Naive thymus-derived CD8-positive, alpha-beta T cell (primary cell): ENCODE measurements around the gene COL4A4. TPM values are rescaled to one million over a fixed set of nuclear protein-coding genes. Genes with fewer than 3 reads are reported as not detected.

Experiments used
- ATAC-seq, 2 donors: fragments of 150-1000 bp; cut with Tn5 transposase in 1 of 2; sonication (Bioruptor Pico), chemical (Tn5 transposase) in 1 of 2; 1 replicate in 1 of 2; 2 replicates in 1 of 2; pipeline ENCODE4 v1.10.0; 2021; ENCODE audit warnings: mild to moderate bottlenecking in 2 of 2, moderate library complexity in 2 of 2
- POLR2A ChIA-PET: fragments of 350-600 bp; sonication (Branson Sonifier 250); formaldehyde crosslinking; loops from one replicate; lab custom pipeline; 2021; ENCODE audit warnings: antibody characterized with exemption; lab: Charles Lee
- DNase-seq, 10 donors: peaks; one replicate each; pipeline versions ENCODE4 v3.0.0 to v3.0.0-alpha.2; 2020 to 2022
- H3K27ac Mint-ChIP-seq, 10 donors: one replicate each; pipeline ENCODE4 v1.8.0; 2020 to 2022; ENCODE audit warnings: mild to moderate bottlenecking in 10 of 10, mixed read lengths in 10 of 10, moderate library complexity in 4 of 10, inconsistent platforms in 1 of 10
- H3K27me3 Mint-ChIP-seq, 5 donors: one replicate each; pipeline ENCODE4 v1.8.0; 2021 to 2022; ENCODE audit warnings: mixed read lengths in 5 of 5
- H3K36me3 Mint-ChIP-seq, 3 donors: one replicate each; pipeline ENCODE4 v1.8.0; 2020 to 2022; ENCODE audit warnings: mixed read lengths in 3 of 3, mild to moderate bottlenecking in 2 of 3, inconsistent platforms in 1 of 3
- H3K4me1 Mint-ChIP-seq, 4 donors: one replicate each; pipeline ENCODE4 v1.8.0; 2021 to 2022; ENCODE audit warnings: mixed read lengths in 4 of 4
- H3K4me3 Mint-ChIP-seq, 10 donors: one replicate each; pipeline ENCODE4 v1.8.0; 2020 to 2022; ENCODE audit warnings: mild to moderate bottlenecking in 10 of 10, mixed read lengths in 10 of 10, moderate library complexity in 6 of 10, inconsistent platforms in 1 of 10
- H3K9me3 Mint-ChIP-seq, 9 donors: one replicate each; pipeline ENCODE4 v1.8.0; 2020 to 2022; ENCODE audit warnings: mixed read lengths in 9 of 9, mild to moderate bottlenecking in 3 of 9, inconsistent platforms in 1 of 9, moderate library complexity in 1 of 9
- polyA plus RNA-seq, 3 donors: library from polyadenylated mRNA; unstranded; fragments of 300-500 nt; fragmentation: Illumina TruSeq; gene quantifications; one replicate each; pipeline ENCODE4 v1.2.3, GENCODE V29; 2021
- total RNA-seq, 8 experiments: library from RNA in 2 of 8; stranded (reverse) in 2 of 8; gene quantifications; one replicate each; pipeline ENCODE4 v1.2.3 and lab custom pipeline; 2021 to 2026

The COL4A4 gene
- total and polyA plus RNA-seq, 5 experiments from 2014 or later = 0.02 to 0.16 (median 0.05) TPM

DNA sequence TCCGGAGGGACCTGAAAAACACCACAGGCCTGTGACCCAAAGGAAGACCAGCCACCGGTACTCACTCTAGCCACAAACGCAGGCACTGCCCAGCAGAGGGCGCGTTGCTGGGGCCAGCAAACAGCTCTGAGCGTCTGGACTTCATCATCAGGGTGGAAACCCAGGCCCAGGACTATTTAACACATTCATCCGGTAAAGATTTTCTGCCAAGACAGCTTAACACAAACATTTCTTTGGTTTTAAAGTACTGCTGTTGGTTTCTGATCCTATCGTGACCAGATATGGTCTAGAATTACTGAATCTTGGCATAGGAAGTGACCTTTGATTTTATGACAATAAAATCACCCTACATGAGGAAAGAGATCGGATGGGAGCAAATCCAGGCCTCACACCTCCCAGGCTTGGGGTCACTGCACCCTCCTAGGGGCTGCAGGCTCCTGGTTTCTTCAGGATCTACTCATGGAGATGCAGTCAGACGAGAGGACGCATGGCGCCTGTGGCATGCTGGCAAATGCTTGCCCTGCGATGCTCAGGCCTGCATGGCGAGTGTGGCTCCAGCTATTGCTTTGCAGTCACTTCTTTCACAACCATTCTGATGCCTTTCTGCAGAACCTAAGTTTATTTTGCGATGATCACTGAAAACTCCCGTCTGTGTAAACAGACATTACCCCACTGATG is 130.4 kb downstream of the COL4A4 start:
- no peak overlapping the region for H3K4me3 Mint-ChIP-seq
- H3K36me3 Mint-ChIP-seq = no peaks in the 10 kb centered on the region
- peaks cover 9 to 27% (median 20%) of the 10 kb centered on the region in 5 donors for H3K27me3 Mint-ChIP-seq
- ATAC-seq = no peak
- POLR2A ChIA-PET = no interaction called here
- H3K9me3 Mint-ChIP-seq = peaks cover 0 to 2% (median 0%) of the 10 kb centered on the region in 9 donors
- peaks cover 0 to 2% (median 0%) of the 10 kb centered on the region in 4 donors for H3K4me1 Mint-ChIP-seq
- no peak overlapping the region for H3K27ac Mint-ChIP-seq
- peak in 2 of 10 donors; percentile 1 to 6 for DNase-seq

DNA sequence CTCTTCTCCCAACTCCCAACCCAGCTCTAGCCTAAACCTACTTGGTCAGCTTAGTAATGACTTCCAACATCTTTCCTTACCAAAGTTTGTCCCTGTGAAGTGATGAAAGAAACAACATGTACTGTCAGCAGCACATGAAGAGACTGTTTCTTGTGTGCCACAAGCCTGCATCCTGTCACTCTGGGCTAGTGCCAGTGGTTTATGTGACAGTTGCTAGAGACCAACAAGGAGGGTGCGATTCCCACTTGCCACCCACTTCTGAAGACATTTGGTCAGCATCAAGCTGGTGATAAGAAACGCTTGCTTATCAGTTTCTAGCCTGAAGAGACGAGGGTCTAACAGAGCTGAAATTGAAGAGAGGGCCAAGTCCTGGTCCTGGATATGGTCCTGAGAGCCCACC is 132.6 kb downstream of the COL4A4 start:
- Mint-ChIP-seq H3K27me3 (peaks cover 9 to 20% (median 18%) of the 10 kb centered on the region in 5 donors), H3K4me1 (peaks cover 0 to 2% (median 0%) of the 10 kb centered on the region in 4 donors), H3K36me3 (no peaks in the 10 kb centered on the region), H3K27ac (no peak overlapping the region), H3K9me3 (peaks cover 0 to 2% (median 0%) of the 10 kb centered on the region in 9 donors), H3K4me3 (no peak overlapping the region)
- POLR2A ChIA-PET = no interaction called here
- DNase-seq (no peak), ATAC-seq (no peak)

- no peak overlapping the region for H3K4me3 Mint-ChIP-seq
- no peak overlapping the region for H3K27ac Mint-ChIP-seq
- peaks cover 0 to 2% (median 0%) of the 10 kb centered on the region in 9 donors for H3K9me3 Mint-ChIP-seq
- POLR2A ChIA-PET = no interaction called here
- peaks cover 0 to 2% (median 0%) of the 10 kb centered on the region in 4 donors for H3K4me1 Mint-ChIP-seq
- H3K36me3 Mint-ChIP-seq = no peaks in the 10 kb centered on the region
- DNase-seq = no peak
- ATAC-seq = no peak
- H3K27me3 Mint-ChIP-seq = peaks cover 5 to 19% (median 13%) of the 10 kb centered on the region in 5 donors
These were observed 133.2 kb downstream of the COL4A4 start for GRCh38 chr2:227030789-227031188.

GRCh38 chr2:227029426-227030105 is 134.4 kb downstream of the COL4A4 start:
- no peak for DNase-seq
- Mint-ChIP-seq H3K4me3 (no peak overlapping the region), H3K27me3 (peaks cover 0 to 14% (median 8%) of the 10 kb centered on the region in 5 donors), H3K9me3 (no peaks in the 10 kb centered on the region), H3K36me3 (no peaks in the 10 kb centered on the region), H3K4me1 (peaks cover 0 to 2% (median 0%) of the 10 kb centered on the region in 4 donors), H3K27ac (no peak overlapping the region)
- POLR2A ChIA-PET = no interaction called here
- no peak for ATAC-seq

GRCh38 chr2:227025510-227025909 is 138.5 kb downstream of the COL4A4 start:
- no peak overlapping the region for H3K4me3 Mint-ChIP-seq
- no peaks in the 10 kb centered on the region for H3K9me3 Mint-ChIP-seq
- H3K36me3 Mint-ChIP-seq = peaks cover 0 to 2% (median 0%) of the 10 kb centered on the region in 3 donors
- DNase-seq (no peak), ATAC-seq (no peak)
- H3K27me3 Mint-ChIP-seq = peaks cover 0 to 13% (median 10%) of the 10 kb centered on the region in 5 donors
- POLR2A ChIA-PET = no interaction called here
- H3K4me1 Mint-ChIP-seq = no peaks in the 10 kb centered on the region
- H3K27ac Mint-ChIP-seq = no peak overlapping the region

- no peak overlapping the region for H3K27ac Mint-ChIP-seq
- POLR2A ChIA-PET = no interaction called here
- DNase-seq = no peak
- H3K9me3 Mint-ChIP-seq = no peaks in the 10 kb centered on the region
- ATAC-seq = no peak
- peaks cover 8 to 15% (median 10%) of the 10 kb centered on the region in 5 donors for H3K27me3 Mint-ChIP-seq
- peaks cover 0 to 4% (median 0%) of the 10 kb centered on the region in 4 donors for H3K4me1 Mint-ChIP-seq
- H3K36me3 Mint-ChIP-seq = peaks cover 0 to 9% (median 0%) of the 10 kb centered on the region in 3 donors
- no peak overlapping the region for H3K4me3 Mint-ChIP-seq
These were observed 141.4 kb downstream of the COL4A4 start for GRCh38 chr2:227022608-227023007.

DNA sequence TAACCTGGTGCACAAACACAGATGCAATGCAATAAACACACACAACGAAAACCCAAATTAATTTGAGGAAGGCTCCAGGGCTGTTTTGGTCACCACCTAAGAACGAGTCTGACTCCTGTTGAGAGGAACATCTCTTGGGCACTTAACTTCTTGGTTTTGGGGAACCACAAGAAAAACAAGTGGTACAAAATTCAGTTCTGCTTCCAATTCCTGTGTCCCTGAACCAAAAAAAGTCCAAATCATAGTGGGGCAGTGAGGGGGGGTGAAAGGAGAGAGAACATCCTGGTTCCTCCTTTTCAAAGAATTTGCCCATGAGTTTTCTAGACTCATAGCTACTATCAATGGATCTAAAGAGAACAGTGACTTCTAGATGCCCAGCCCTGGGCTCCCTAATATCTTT is 143.6 kb downstream of the COL4A4 start:
- peaks cover 0 to 9% (median 0%) of the 10 kb centered on the region in 3 donors for H3K36me3 Mint-ChIP-seq
- H3K27ac Mint-ChIP-seq = no peak overlapping the region
- DNase-seq (no peak), ATAC-seq (no peak)
- no peak overlapping the region for H3K4me3 Mint-ChIP-seq
- peaks cover 0 to 4% (median 0%) of the 10 kb centered on the region in 4 donors for H3K4me1 Mint-ChIP-seq
- peaks cover 5 to 28% (median 15%) of the 10 kb centered on the region in 5 donors for H3K27me3 Mint-ChIP-seq
- POLR2A ChIA-PET = no interaction called here
- no peaks in the 10 kb centered on the region for H3K9me3 Mint-ChIP-seq

DNA sequence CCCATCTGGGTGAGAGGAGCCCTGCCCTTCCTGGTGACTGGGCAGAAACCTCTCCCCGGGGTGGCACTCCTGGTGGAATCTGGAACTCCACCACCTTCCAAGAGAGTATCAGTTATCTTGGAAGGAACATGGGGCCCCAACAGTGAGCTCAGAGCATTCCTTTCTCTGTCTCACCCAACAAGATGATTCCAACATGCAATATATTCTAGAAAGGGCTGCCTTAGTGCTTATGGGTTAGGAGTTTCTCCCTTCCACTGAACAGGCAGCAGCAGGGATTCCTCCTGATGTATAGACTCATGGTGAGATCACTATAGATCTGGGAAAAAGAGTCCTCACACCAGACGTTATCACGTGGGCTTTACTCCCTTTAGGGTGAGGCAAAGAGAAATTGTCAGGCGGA is 147.1 kb downstream of the COL4A4 start:
- H3K4me1 Mint-ChIP-seq = peaks cover 0 to 4% (median 0%) of the 10 kb centered on the region in 4 donors
- H3K36me3 Mint-ChIP-seq = peaks cover 0 to 9% (median 0%) of the 10 kb centered on the region in 3 donors
- peaks cover 5 to 29% (median 24%) of the 10 kb centered on the region in 5 donors for H3K27me3 Mint-ChIP-seq
- no peak overlapping the region for H3K4me3 Mint-ChIP-seq
- POLR2A ChIA-PET = no interaction called here
- DNase-seq = no peak
- no peak for ATAC-seq
- H3K9me3 Mint-ChIP-seq = peaks cover 0 to 2% (median 0%) of the 10 kb centered on the region in 9 donors
- no peak overlapping the region for H3K27ac Mint-ChIP-seq

GRCh38 chr2:227013881-227014280 is 150.1 kb downstream of the COL4A4 start:
- Mint-ChIP-seq H3K9me3 (peaks cover 0 to 2% (median 0%) of the 10 kb centered on the region in 9 donors), H3K27me3 (peaks cover 2 to 28% (median 24%) of the 10 kb centered on the region in 5 donors), H3K4me1 (peaks cover 0 to 4% (median 0%) of the 10 kb centered on the region in 4 donors), H3K4me3 (no peak overlapping the region), H3K27ac (no peak overlapping the region), H3K36me3 (no peaks in the 10 kb centered on the region)
- POLR2A ChIA-PET = no interaction called here
- ATAC-seq (no peak), DNase-seq (no peak)

DNA sequence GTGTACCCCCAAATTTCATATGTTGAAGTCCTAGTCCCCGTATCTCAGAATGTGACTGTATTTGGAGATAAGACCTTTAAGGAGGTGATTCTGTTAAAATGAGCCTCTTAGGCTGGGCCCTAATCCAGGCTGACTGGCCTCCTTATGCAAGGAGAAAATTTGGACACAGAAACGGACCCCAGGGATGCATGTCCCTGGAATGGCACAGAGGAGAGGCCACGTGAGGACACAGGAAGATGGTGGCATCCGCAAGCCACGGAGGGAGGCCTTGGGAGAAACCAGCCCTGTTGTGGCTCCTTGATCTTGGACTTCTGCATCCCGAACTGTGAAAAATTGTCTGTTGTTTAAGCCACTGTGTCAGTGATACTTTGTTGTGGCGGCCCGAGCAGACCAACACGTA is 150.7 kb downstream of the COL4A4 start:
- Mint-ChIP-seq H3K27me3 (peaks cover 2 to 22% (median 21%) of the 10 kb centered on the region in 5 donors), H3K9me3 (peaks cover 0 to 4% (median 0%) of the 10 kb centered on the region in 9 donors), H3K36me3 (no peaks in the 10 kb centered on the region), H3K4me3 (no peak overlapping the region), H3K27ac (no peak overlapping the region), H3K4me1 (peaks cover 0 to 3% (median 0%) of the 10 kb centered on the region in 4 donors)
- DNase-seq (no peak), ATAC-seq (no peak)
- POLR2A ChIA-PET = no interaction called here

DNA sequence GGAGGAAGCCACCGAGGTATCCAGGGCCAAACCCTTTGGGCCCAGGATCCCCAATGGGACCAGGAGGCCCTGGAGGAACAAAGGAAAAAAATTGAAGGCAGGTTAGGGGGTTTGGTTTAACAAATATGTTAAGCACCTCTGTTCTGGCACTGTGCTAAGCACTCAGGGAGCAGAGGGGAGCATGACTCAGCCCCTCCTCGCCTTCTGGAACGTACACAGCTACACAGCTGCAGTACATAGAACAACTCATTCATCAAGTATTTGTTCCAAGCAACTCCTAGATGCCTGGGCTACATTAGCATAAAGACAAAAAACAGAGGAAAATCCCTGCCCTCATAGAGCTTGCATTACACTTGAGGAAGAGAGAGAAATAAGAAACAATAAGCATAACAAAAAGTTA is 153.6 kb downstream of the COL4A4 start:
- H3K27me3 Mint-ChIP-seq = peaks cover 0 to 14% (median 0%) of the 10 kb centered on the region in 5 donors
- H3K4me3 Mint-ChIP-seq = no peak overlapping the region
- H3K9me3 Mint-ChIP-seq = peaks cover 0 to 5% (median 0%) of the 10 kb centered on the region in 9 donors
- no peak for ATAC-seq
- no peaks in the 10 kb centered on the region for H3K36me3 Mint-ChIP-seq
- H3K4me1 Mint-ChIP-seq = no peaks in the 10 kb centered on the region
- DNase-seq = no peak
- H3K27ac Mint-ChIP-seq = no peak overlapping the region
- POLR2A ChIA-PET = no interaction called here

GRCh38 chr2:227007940-227008339 is 156.1 kb downstream of the COL4A4 start:
- no peak for ATAC-seq
- Mint-ChIP-seq H3K4me3 (no peak overlapping the region), H3K9me3 (peaks cover 0 to 3% (median 0%) of the 10 kb centered on the region in 9 donors), H3K27me3 (peaks cover 0 to under 1% (median 0%) of the 10 kb centered on the region in 5 donors), H3K4me1 (peaks cover 0 to 2% (median 0%) of the 10 kb centered on the region in 4 donors), H3K36me3 (no peaks in the 10 kb centered on the region), H3K27ac (no peak overlapping the region)
- no peak for DNase-seq
- POLR2A ChIA-PET = no interaction called here

DNA sequence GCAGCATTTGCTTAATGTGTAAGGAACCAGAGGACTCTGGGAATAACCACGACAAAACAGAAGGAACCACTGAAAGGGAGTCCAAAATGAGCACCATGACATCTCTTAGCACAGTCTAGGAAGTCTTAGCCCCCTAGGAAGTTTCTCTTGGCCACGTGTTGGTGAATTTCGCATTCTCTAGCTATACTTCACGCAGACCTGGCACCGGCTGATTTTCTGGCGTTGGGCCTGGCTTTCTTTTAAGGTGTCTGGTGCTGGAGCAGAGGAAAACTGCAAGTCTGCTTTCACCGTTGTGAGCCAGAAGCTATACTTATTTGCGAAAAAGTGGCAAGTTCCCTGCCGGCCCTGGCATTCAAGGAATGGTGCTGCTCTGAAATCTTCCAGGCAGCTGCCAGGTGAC is 156.9 kb downstream of the COL4A4 start:
- no peak for ATAC-seq
- POLR2A ChIA-PET = no interaction called here

More for the DNA sequence above, 156.9 kb downstream of the COL4A4 start:
- no peak for DNase-seq
- H3K36me3 Mint-ChIP-seq = no peaks in the 10 kb centered on the region
- peaks cover 0 to 4% (median 0%) of the 10 kb centered on the region in 9 donors for H3K9me3 Mint-ChIP-seq
- no peak overlapping the region for H3K27ac Mint-ChIP-seq
- no peaks in the 10 kb centered on the region for H3K27me3 Mint-ChIP-seq
- peaks cover 0 to 2% (median 0%) of the 10 kb centered on the region in 4 donors for H3K4me1 Mint-ChIP-seq
- no peak overlapping the region for H3K4me3 Mint-ChIP-seq
